ENCODE results near the gene PRXL2C. TPM values are rescaled to one million over a fixed set of nuclear protein-coding genes. Genes with fewer than 3 reads are reported as not detected.
A peak's percentile ranks its signal among the peaks of the same experiment; 100 is the strongest.

Gene PRXL2C
- total and polyA plus RNA-seq, 8 donors = 5.6 to 35.0 (median 7.9) TPM

GRCh38 chr9:96604004-96604319 lies 51.2 kb downstream of the PRXL2C start:
- TF ChIP-seq POLR2AphosphoS5 (IDR thresholded peaks at IDR 0.05) = peak in 2 of 3 donors; percentile 31 to 70
- TF ChIP-seq POLR2A (IDR thresholded peaks at IDR 0.05) = no peak
- H3K27me3 ChIP-seq = no peaks in the 10 kb centered on the region
- H3K9me3 ChIP-seq = no peaks in the 10 kb centered on the region
- H3K4me3 ChIP-seq = no peak overlapping the region
- no peak for DNase-seq
- peak overlapping the region in 4 of 5 donors; percentile 48 to 59 (median 55) for H3K27ac ChIP-seq
- 12 to 36% (median 27%) methylated on average over 3 of the region's 3 CpGs for WGBS, 5 donors
- no peaks in the 10 kb centered on the region for H3K36me3 ChIP-seq
- intact Hi-C loops (cut with DNase I; ENCODE audit: low total_unique reads) = no loop called here
- H3K4me1 ChIP-seq = peaks cover 0 to 22% (median 4%) of the 10 kb centered on the region in 4 donors

- WGBS, 5 donors = 61 to 72% (median 64%) methylated on average over 8 of the region's 8 CpGs
- H3K27ac ChIP-seq = peak overlapping the region in 4 of 5 donors; percentile 48 to 59 (median 55)
- H3K27me3 ChIP-seq = no peaks in the 10 kb centered on the region
- DNase-seq = no peak
- intact Hi-C loops (cut with DNase I; ENCODE audit: low total_unique reads) = no loop called here
- H3K4me3 ChIP-seq = no peak overlapping the region
- H3K9me3 ChIP-seq = no peaks in the 10 kb centered on the region
- no peaks in the 10 kb centered on the region for H3K36me3 ChIP-seq
- TF ChIP-seq POLR2A (IDR thresholded peaks at IDR 0.05) (no peak), CTCF (IDR thresholded peaks at IDR 0.05) (no peak), POLR2AphosphoS5 (IDR thresholded peaks at IDR 0.05) (no peak), EP300 (IDR thresholded peaks at IDR 0.05) (no peak)
- H3K4me1 ChIP-seq = peaks cover 0 to 22% (median 4%) of the 10 kb centered on the region in 4 donors
Measured at GRCh38 chr9:96603305-96604003, 51.7 kb downstream of the PRXL2C start.

GRCh38 chr9:96599298-96599697 lies 55.8 kb downstream of the PRXL2C start:
- DNase-seq = no peak
- Histone ChIP-seq H3K27ac (no peak overlapping the region), H3K36me3 (no peaks in the 10 kb centered on the region), H3K4me3 (no peak overlapping the region), H3K27me3 (no peaks in the 10 kb centered on the region), H3K9me3 (no peaks in the 10 kb centered on the region), H3K4me1 (peaks cover 0 to 19% (median 4%) of the 10 kb centered on the region in 4 donors)
- intact Hi-C loops (cut with DNase I; ENCODE audit: low total_unique reads) = no loop called here
- 91 to 98% (median 94%) methylated on average over 5 of the region's 5 CpGs for WGBS, 5 donors
- TF ChIP-seq CTCF (IDR thresholded peaks at IDR 0.05) (no peak), EP300 (IDR thresholded peaks at IDR 0.05) (no peak), POLR2A (IDR thresholded peaks at IDR 0.05) (no peak), POLR2AphosphoS5 (IDR thresholded peaks at IDR 0.05) (no peak)

- no peak for TF ChIP-seq EP300 (IDR thresholded peaks at IDR 0.05)
- no peak for TF ChIP-seq POLR2A (IDR thresholded peaks at IDR 0.05)
- no peak for TF ChIP-seq POLR2AphosphoS5 (IDR thresholded peaks at IDR 0.05)
- no peak for TF ChIP-seq CTCF (IDR thresholded peaks at IDR 0.05)
- no peak overlapping the region for H3K27ac ChIP-seq
- 86 to 93% (median 92%) methylated on average over 5 of the region's 5 CpGs for WGBS, 5 donors
- intact Hi-C loops (cut with DNase I; ENCODE audit: low total_unique reads) = no loop called here
- no peak for DNase-seq
- H3K4me1 ChIP-seq = no peaks in the 10 kb centered on the region
- H3K9me3 ChIP-seq = no peaks in the 10 kb centered on the region
- no peaks in the 10 kb centered on the region for H3K27me3 ChIP-seq
- no peaks in the 10 kb centered on the region for H3K36me3 ChIP-seq
- no peak overlapping the region for H3K4me3 ChIP-seq
Measured at GRCh38 chr9:96596601-96597111, 58.5 kb downstream of the PRXL2C start.

Other genes with a start within 250 kb of the PRXL2C start
- gene ZNF367, start 236.9 kb downstream of the PRXL2C start, total RNA-seq = 1 to 10 TPM in 3 of 5 donors, under 1 TPM in 1, not detected in 1; 0.58 to 9.8 (median 5.4) TPM
- 1 to 10 TPM; 1.6 to 1.9 (median 1.8) TPM for gene ZNF367, start 236.9 kb downstream of the PRXL2C start, polyA plus RNA-seq
- 10 to 100 TPM in 2 of 5 donors, 1 to 10 TPM in 2, under 1 TPM in 1; 0.58 to 45.1 (median 9.2) TPM for gene HABP4, start 205.1 kb downstream of the PRXL2C start, total RNA-seq
- 10 to 100 TPM in 2 of 3 donors, 1 to 10 TPM in 1; 9.6 to 13.2 (median 10.2) TPM for gene HABP4, start 205.1 kb downstream of the PRXL2C start, polyA plus RNA-seq
- 10 to 100 TPM in 4 of 5 donors, 1 to 10 TPM in 1; 9.3 to 31.9 (median 17.4) TPM for gene CDC14B, start 35.5 kb downstream of the PRXL2C start, total RNA-seq
- gene CDC14B, start 35.5 kb downstream of the PRXL2C start, polyA plus RNA-seq = 10 to 100 TPM in 2 of 3 donors, 1 to 10 TPM in 1; 4.1 to 17.0 (median 11.1) TPM
- gene ZNF510, start 122.8 kb upstream of the PRXL2C start, total RNA-seq = 10 to 100 TPM in 2 of 5 donors, 1 to 10 TPM in 2, under 1 TPM in 1; 0.87 to 25.7 (median 8.1) TPM
- 1 to 10 TPM; 1.9 to 3.4 (median 2.9) TPM for gene ZNF510, start 122.8 kb upstream of the PRXL2C start, polyA plus RNA-seq
- gene ZNF782, start 199.2 kb upstream of the PRXL2C start, total RNA-seq = 10 to 100 TPM; 10.7 to 32.7 (median 18.0) TPM
- gene ZNF782, start 199.2 kb upstream of the PRXL2C start, polyA plus RNA-seq = 10 to 100 TPM in 1 of 3 donors, 1 to 10 TPM in 2; 1.2 to 25.8 (median 1.9) TPM